Activated CD4-positive, alpha-beta T cell treated with anti-CD3 and anti-CD28 coated beads, Interleukin-2, amount 50 U/mL, for 4 hours (primary cell): Measurements from ENCODE around the gene TMEM163.

ENCODE experiments used
- DNase-seq, 2 experiments: peaks; one replicate each; pipeline ENCODE4 v3.0.0-alpha.2; 2020

Gene TMEM163

GRCh38 chr2:134425724-134426496, 292.9 kb downstream of the TMEM163 start:
- DNase-seq = no peak

GRCh38 chr2:134421556-134422328, 297.1 kb downstream of the TMEM163 start:
- DNase-seq = no peak

- no peak for DNase-seq
Measured at GRCh38 chr2:134420920-134421319, 297.9 kb downstream of the TMEM163 start.

- no peak for DNase-seq
Measured at GRCh38 chr2:134420259-134420658, 298.5 kb downstream of the TMEM163 start.

GRCh38 chr2:134417968-134418582, 300.7 kb downstream of the TMEM163 start:
- DNase-seq = no peak

- no peak for DNase-seq
Measured at GRCh38 chr2:134416637-134417036, 302.2 kb downstream of the TMEM163 start.

- DNase-seq = no peak
Measured at GRCh38 chr2:134416018-134416417, 302.8 kb downstream of the TMEM163 start.

GRCh38 chr2:134413912-134414311, 304.9 kb downstream of the TMEM163 start:
- DNase-seq = no peak

- DNase-seq = no peak
Measured at GRCh38 chr2:134413430-134413829, 305.4 kb downstream of the TMEM163 start.

- DNase-seq = no peak
Measured at GRCh38 chr2:134412639-134412999, 306.2 kb downstream of the TMEM163 start.

GRCh38 chr2:134411828-134412638, 306.8 kb downstream of the TMEM163 start:
- DNase-seq = peak; percentile 51 to 54

GRCh38 chr2:134411279-134411827, 307.4 kb downstream of the TMEM163 start:
- no peak for DNase-seq

- no peak for DNase-seq
Measured at GRCh38 chr2:134410831-134411231, 308.0 kb downstream of the TMEM163 start.

- no peak for DNase-seq
Measured at GRCh38 chr2:134410006-134410405, 308.8 kb downstream of the TMEM163 start.

- DNase-seq = no peak
Measured at GRCh38 chr2:134408791-134409190, 310.0 kb downstream of the TMEM163 start.

- no peak for DNase-seq
Measured at GRCh38 chr2:134408386-134408785, 310.4 kb downstream of the TMEM163 start.

GRCh38 chr2:134407154-134407890, 311.5 kb downstream of the TMEM163 start:
- DNase-seq = no peak

GRCh38 chr2:134406736-134407135, 312.1 kb downstream of the TMEM163 start:
- no peak for DNase-seq

GRCh38 chr2:134406311-134406710, 312.5 kb downstream of the TMEM163 start:
- DNase-seq = no peak
